ENCODE data around the gene LRRC57. TPM values are rescaled to one million over a fixed set of nuclear protein-coding genes. Genes with fewer than 3 reads are reported as not detected.

LRRC57 gene
- total RNA-seq, 1 experiment from 2014 or later: 18.7 TPM

- DNase-seq: no peak
- no peak overlapping the region for H2BK5ac ChIP-seq (ENCODE audit: insufficient read length, low read length)
- H3K9ac ChIP-seq (ENCODE audit: extremely low read depth, insufficient read length, low read length): no peak overlapping the region
- H3K4me1 Mint-ChIP-seq: no peaks in the 10 kb centered on the region
- no peaks in the 10 kb centered on the region for H3K9me3 ChIP-seq (ENCODE audit: control insufficient read depth, low read depth, low read length)
- no peak overlapping the region for H4K5ac ChIP-seq (ENCODE audit: insufficient read length, low read depth, low read length)
- no peaks in the 10 kb centered on the region for H3K27me3 Mint-ChIP-seq (ENCODE audit: low read depth)
- H3K23ac ChIP-seq (ENCODE audit: insufficient read length, low read depth, low read length): no peak overlapping the region
- H4K8ac ChIP-seq (replicated peaks; ENCODE audit: insufficient read length, low read depth, low read length): no peak overlapping the region
- H3K27ac Mint-ChIP-seq: no peak overlapping the region
- H4K20me1 ChIP-seq (ENCODE audit: control insufficient read depth, insufficient read depth, insufficient read length): no peaks in the 10 kb centered on the region
- H2AK5ac ChIP-seq (ENCODE audit: insufficient read length, low read length): no peak overlapping the region
- no peak overlapping the region for H3K4me2 ChIP-seq (ENCODE audit: insufficient read depth, insufficient read length, low read length)
- peaks cover 3% of the 10 kb centered on the region for H3K79me1 ChIP-seq (ENCODE audit: insufficient read depth, low read depth, low read length, poor library complexity, severe bottlenecking)
- no peak for TF ChIP-seq CTCF (conservative IDR thresholded peaks at IDR 0.05)
- H3K27me3 ChIP-seq (ENCODE audit: insufficient read depth, low read length): no peaks in the 10 kb centered on the region
- no peaks in the 10 kb centered on the region for H3K23me2 ChIP-seq (ENCODE audit: insufficient read length, low read depth, low read length, poor library complexity, severe bottlenecking)
- H3K56ac ChIP-seq (ENCODE audit: insufficient read length, low read depth, low read length): no peak overlapping the region
- H2AFZ ChIP-seq (ENCODE audit: low read length): no peak overlapping the region
- no peak overlapping the region for H3K14ac ChIP-seq (ENCODE audit: insufficient read depth, low read length)
- H3K36me3 Mint-ChIP-seq (ENCODE audit: insufficient read depth in 1 of 3, low read depth in 3 of 3): peaks cover 14 to 34% (median 29%) of the 10 kb centered on the region in 3 experiments; a peak in 6 of 7 replicates
- H2BK120ac ChIP-seq (ENCODE audit: low read depth, low read length, poor library complexity, severe bottlenecking): no peak overlapping the region
- no peaks in the 10 kb centered on the region for H3K4me1 ChIP-seq (ENCODE audit: insufficient read depth, low read length)
- H3K18ac ChIP-seq (ENCODE audit: insufficient read length, low read depth, low read length): no peak overlapping the region
- no peak overlapping the region for H3K4ac ChIP-seq (ENCODE audit: low read depth, low read length)
- no CpG with 5 or more reads among the region's 4 CpGs for WGBS (ENCODE audit: extremely low coverage, insufficient read length, low lambda C conversion rate)
- no peak overlapping the region for H3K27ac ChIP-seq (ENCODE audit: insufficient read length, low read depth, low read length)
- no peaks in the 10 kb centered on the region for H3K9me3 Mint-ChIP-seq
- H2BK12ac ChIP-seq (ENCODE audit: insufficient read length, low read depth, low read length): no peak overlapping the region
- H2BK20ac ChIP-seq (ENCODE audit: low read depth, low read length, poor library complexity, severe bottlenecking): no peak overlapping the region
- H3K4me3 Mint-ChIP-seq: no peak overlapping the region
- H4K91ac ChIP-seq (ENCODE audit: insufficient read length, low read depth, low read length): no peak overlapping the region
- H3K79me2 ChIP-seq (ENCODE audit: insufficient read depth, low read length): no peaks in the 10 kb centered on the region
- no peak overlapping the region for H3T11ph ChIP-seq (ENCODE audit: low read length)
- no peak overlapping the region for H2BK15ac ChIP-seq (ENCODE audit: low read depth, low read length)
Measured at GRCh38 chr15:42511007-42511391, 37.6 kb downstream of the LRRC57 start.

Data from H9 (cell line).